ENCODE measurements around the gene ADAMTS2. TPM values are rescaled to one million over a fixed set of nuclear protein-coding genes. Genes with fewer than 3 reads are reported as not detected.

Gene ADAMTS2
- total and polyA plus RNA-seq, 2 of the 8 experiments (the other 6 are each of a cell fraction or from before 2014, with no cell fraction given): 6.6 to 7.3 TPM

- TF ChIP-seq SP4 (IDR thresholded peaks at IDR 0.05; ENCODE audit: low read length): no peak
- TF ChIP-seq KDM5A (IDR thresholded peaks at IDR 0.05; ENCODE audit: low read length): no peak
- no peak for TF ChIP-seq RBBP5 (IDR thresholded peaks at IDR 0.05; ENCODE audit: borderline replicate concordance, low read depth, low read length)
- no peak for TF ChIP-seq BRCA1 (IDR thresholded peaks at IDR 0.05; ENCODE audit: low read depth, low read length)
- no peak for TF ChIP-seq NRF1 (IDR thresholded peaks at IDR 0.05; ENCODE audit: low read depth, low read length)
- TF ChIP-seq E2F6 (IDR thresholded peaks at IDR 0.05): no peak
- TF ChIP-seq POLR2A (IDR thresholded peaks at IDR 0.05; ENCODE audit: control extremely low read depth in 1 of 2, low read depth in 2 of 2, low read length in 2 of 2): no peak
- TF ChIP-seq SRF (IDR thresholded peaks at IDR 0.05; ENCODE audit: low read depth, low read length): no peak
- no peak for TF ChIP-seq CBX8 (IDR thresholded peaks at IDR 0.05; ENCODE audit: borderline replicate concordance, low read depth, low read length)
- no peak for TF ChIP-seq MAFK (IDR thresholded peaks at IDR 0.05; ENCODE audit: low read depth, low read length)
- TF ChIP-seq SUZ12 (IDR thresholded peaks at IDR 0.05; ENCODE audit: low read length): no peak
- TF ChIP-seq RAD21 (IDR thresholded peaks at IDR 0.05 in 1 of 2, conservative IDR thresholded peaks at IDR 0.05 in 1 of 2; ENCODE audit: low read depth in 2 of 2, low read length in 2 of 2): no peak
- no peak for TF ChIP-seq GTF2F1 (IDR thresholded peaks at IDR 0.05; ENCODE audit: borderline replicate concordance, low read depth, low read length)
- TF ChIP-seq POLR2AphosphoS5 (IDR thresholded peaks at IDR 0.05; ENCODE audit: low read depth, low read length): no peak
- H3K56ac ChIP-seq (replicated peaks; ENCODE audit: insufficient read length, low read depth, low read length): no peak overlapping the region
- no peak for DNase-seq (ENCODE audit: low read depth in 1 of 2, low spot score in 2 of 2)
Observed at GRCh38 chr5:179378116-179378440, 32.8 kb upstream of the ADAMTS2 start.

More at GRCh38 chr5:179378116-179378440, 32.8 kb upstream of the ADAMTS2 start:
- CTCF ChIA-PET (ENCODE audit: partially characterized antibody): interaction anchor here (1.2 kb wide), 2 partner anchors 20 to 117 kb away, joined by 3 read pairs; no protein-coding TSS in a partner anchor
- Histone ChIP-seq H3K36me3 (ENCODE audit: control insufficient read depth in 2 of 4, insufficient read depth in 4 of 4, low read length in 3 of 4) (no peaks in the 10 kb centered on the region), H3K4me2 (ENCODE audit: insufficient read depth in 1 of 2, low read depth in 2 of 2, low read length in 2 of 2) (no peak overlapping the region), H4K91ac (replicated peaks; ENCODE audit: insufficient read length, low read length) (no peak overlapping the region), H3K9me3 (ENCODE audit: insufficient read depth in 2 of 2, low read depth in 1 of 2, low read length in 1 of 2) (peaks cover 0 to 4% of the 10 kb centered on the region in 2 experiments; a peak in 1 of 4 replicates), H3K27ac (ENCODE audit: low read depth, low read length) (no peak overlapping the region), H3K79me1 (ENCODE audit: low read depth, low read length) (no peaks in the 10 kb centered on the region), H4K5ac (ENCODE audit: insufficient read length, low read depth, low read length) (no peak overlapping the region), H2BK12ac (ENCODE audit: low read depth, low read length) (no peak overlapping the region), H2BK15ac (ENCODE audit: low read length) (no peak overlapping the region), H3K18ac (ENCODE audit: extremely low read depth, low read length) (no peak overlapping the region), H2BK120ac (replicated peaks; ENCODE audit: low read depth, low read length) (no peak overlapping the region), H3K14ac (ENCODE audit: insufficient read length) (no peak overlapping the region), H3K23ac (ENCODE audit: insufficient read length) (no peak overlapping the region), H3K4me1 (replicated peaks in 1 of 4; ENCODE audit: control insufficient read depth in 3 of 4, insufficient read depth in 4 of 4, low read length in 3 of 4) (no peaks in the 10 kb centered on the region; a peak in 1 of 7 replicates), H2AK5ac (ENCODE audit: low read depth, low read length) (no peak overlapping the region), H3K4ac (replicated peaks; ENCODE audit: insufficient read length, low read depth, low read length) (no peak overlapping the region), H3K4me3 (ENCODE audit: extremely low read depth in 1 of 4, insufficient read depth in 2 of 4, low read depth in 3 of 4, low read length in 4 of 4) (no peak overlapping the region), H3K9ac (replicated peaks in 1 of 4; ENCODE audit: extremely low read depth in 1 of 4, low read depth in 3 of 4, low read length in 3 of 4) (no peak overlapping the region), H2BK20ac (ENCODE audit: low read length) (no peak overlapping the region), H3K23me2 (ENCODE audit: low read depth, low read length) (peaks cover 2% of the 10 kb centered on the region; the same call in 1 of the 2 replicates), H4K8ac (ENCODE audit: extremely low read depth, insufficient read depth, low read length) (no peak overlapping the region), H4K20me1 (replicated peaks in 1 of 2; ENCODE audit: control insufficient read depth in 1 of 2, insufficient read depth in 2 of 2, low read length in 2 of 2) (no peaks in the 10 kb centered on the region), H2AFZ (ENCODE audit: low read length) (no peak overlapping the region), H3K27me3 (replicated peaks in 1 of 4; ENCODE audit: control insufficient read depth in 3 of 4, extremely low read depth in 1 of 4, insufficient read depth in 3 of 4, low read length in 3 of 4) (no peaks in the 10 kb centered on the region; a peak in 2 of 7 replicates), H2BK5ac (ENCODE audit: low read depth, low read length) (no peak overlapping the region), H3K79me2 (ENCODE audit: control insufficient read depth in 1 of 2, insufficient read depth in 2 of 2, low read length in 2 of 2) (no peaks in the 10 kb centered on the region)
- POLR2A ChIA-PET (ENCODE audit: partially characterized antibody): no interaction called here
- 88% methylated on average over 5 of the region's 5 CpGs; no CpG with 5 or more reads in 1 of the 2 experiments for WGBS, 2 experiments (ENCODE audit: extremely low coverage in 1 of 2, insufficient coverage in 1 of 2, insufficient read length in 1 of 2, insufficient replicate concordance in 2 of 2, low coverage in 1 of 2, low lambda C conversion rate in 2 of 2, missing lambda C conversion rate in 1 of 2)
- FAIRE-seq: no peak
